Measurements from ENCODE around the gene ZNF75A.
A peak's percentile ranks its signal among the peaks of the same experiment; 100 is the strongest.
"Not testable (repeated sequence)": the region's sequence is repeated elsewhere in the genome, so short reads cannot be mapped to it uniquely, and the experiment has no call there.

The ZNF75A gene

DNA sequence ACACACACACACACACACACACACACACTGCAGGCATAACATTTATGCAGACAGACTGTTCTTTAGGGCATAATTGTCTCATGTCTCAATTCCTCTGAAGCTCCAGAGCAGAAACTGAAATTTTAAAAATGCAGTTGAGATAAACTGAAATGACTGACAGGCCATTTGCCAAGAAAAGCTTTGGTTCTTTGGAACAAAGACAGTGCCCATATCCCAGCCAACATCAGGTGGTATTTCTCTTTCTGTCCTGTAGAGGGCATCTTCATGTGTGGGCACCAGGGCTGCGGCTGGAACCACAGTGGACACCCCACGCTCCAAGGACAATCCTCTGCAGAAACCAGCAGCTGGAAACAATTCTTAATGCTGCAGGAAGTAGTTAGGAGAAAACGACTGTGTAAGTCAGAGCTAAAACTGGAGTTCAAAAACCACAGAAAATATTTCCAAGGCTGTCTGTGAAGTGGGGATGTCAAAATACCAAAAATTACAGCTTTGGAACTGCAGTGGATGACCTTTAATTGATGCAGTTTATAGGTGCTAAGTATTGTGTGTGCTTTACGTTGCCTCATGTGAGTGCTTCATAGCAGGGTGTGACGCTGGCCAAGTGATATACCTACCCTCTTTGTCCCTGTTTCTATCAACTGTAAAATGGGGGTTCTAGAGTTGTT lies 38.3 kb upstream of the ZNF75A start:
- Histone ChIP-seq H3K27ac (ENCODE audit: low read length) (no peak overlapping the region), H3K27me3 (replicated peaks; ENCODE audit: insufficient read depth, low read length) (no peaks in the 10 kb centered on the region), H3F3A (ENCODE audit: insufficient read depth, low read length) (peaks cover 10% of the 10 kb centered on the region), H3K36me3 (replicated peaks; ENCODE audit: insufficient read depth, low read length) (no peaks in the 10 kb centered on the region), H3K9me2 (replicated peaks; ENCODE audit: insufficient read depth, low read length) (no peaks in the 10 kb centered on the region), H2AFZ (ENCODE audit: low read length) (no peak overlapping the region), H3K4me1 (ENCODE audit: low read length) (0 out of 2 replicates have a peak, but pooled peaks cover 3% of the 10 kb centered on the region), H4K20me1 (ENCODE audit: insufficient read depth, low read length) (no peaks in the 10 kb centered on the region), H3K9ac (ENCODE audit: low read length) (no peak overlapping the region), H3K79me2 (ENCODE audit: low read length) (no peaks in the 10 kb centered on the region), H3K9me3 (replicated peaks; ENCODE audit: insufficient read depth, low read length) (no peaks in the 10 kb centered on the region), H3K4me2 (ENCODE audit: low read depth, low read length) (no peak overlapping the region), H3K4me3 (ENCODE audit: low read length) (no peak overlapping the region)
- DNase-seq, result no peak
- TF ChIP-seq EZH2phosphoT487 (IDR thresholded peaks at IDR 0.05; ENCODE audit: low read length), result no peak
- TF ChIP-seq, protein P1, sequence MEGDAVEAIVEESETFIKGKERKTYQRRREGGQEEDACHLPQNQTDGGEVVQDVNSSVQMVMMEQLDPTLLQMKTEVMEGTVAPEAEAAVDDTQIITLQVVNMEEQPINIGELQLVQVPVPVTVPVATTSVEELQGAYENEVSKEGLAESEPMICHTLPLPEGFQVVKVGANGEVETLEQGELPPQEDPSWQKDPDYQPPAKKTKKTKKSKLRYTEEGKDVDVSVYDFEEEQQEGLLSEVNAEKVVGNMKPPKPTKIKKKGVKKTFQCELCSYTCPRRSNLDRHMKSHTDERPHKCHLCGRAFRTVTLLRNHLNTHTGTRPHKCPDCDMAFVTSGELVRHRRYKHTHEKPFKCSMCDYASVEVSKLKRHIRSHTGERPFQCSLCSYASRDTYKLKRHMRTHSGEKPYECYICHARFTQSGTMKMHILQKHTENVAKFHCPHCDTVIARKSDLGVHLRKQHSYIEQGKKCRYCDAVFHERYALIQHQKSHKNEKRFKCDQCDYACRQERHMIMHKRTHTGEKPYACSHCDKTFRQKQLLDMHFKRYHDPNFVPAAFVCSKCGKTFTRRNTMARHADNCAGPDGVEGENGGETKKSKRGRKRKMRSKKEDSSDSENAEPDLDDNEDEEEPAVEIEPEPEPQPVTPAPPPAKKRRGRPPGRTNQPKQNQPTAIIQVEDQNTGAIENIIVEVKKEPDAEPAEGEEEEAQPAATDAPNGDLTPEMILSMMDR (IDR thresholded peaks at IDR 0.05; ENCODE audit: low read length), result peak; percentile 31
- TF ChIP-seq EZH2 (optimal IDR thresholded peaks at IDR 0.05; ENCODE audit: low read depth, low read length), result no peak

DNA sequence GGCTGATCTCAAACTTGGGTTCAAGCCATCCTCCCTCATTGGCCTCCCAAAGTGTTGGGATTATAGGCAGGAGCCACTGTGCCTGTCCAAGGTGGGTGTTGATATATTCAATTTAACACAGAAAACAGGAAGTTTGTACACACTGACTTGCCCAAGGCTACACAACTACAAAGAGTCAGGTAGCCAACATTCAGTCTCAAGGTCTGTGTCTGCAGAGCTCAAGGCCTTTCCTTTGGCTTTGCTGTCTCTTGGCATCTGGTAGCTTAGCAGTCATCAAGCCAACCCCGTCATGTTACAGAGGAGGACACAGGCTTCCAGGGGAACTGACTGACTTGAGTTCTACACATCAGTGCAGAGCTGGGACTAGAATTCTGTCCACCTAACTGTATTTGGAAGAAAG lies 37.0 kb upstream of the ZNF75A start:
- Histone ChIP-seq H3K9me2 (replicated peaks; ENCODE audit: insufficient read depth, low read length) (no peaks in the 10 kb centered on the region), H3K36me3 (replicated peaks; ENCODE audit: insufficient read depth, low read length) (no peaks in the 10 kb centered on the region), H3K27ac (ENCODE audit: low read length) (no peak overlapping the region), H3K9ac (ENCODE audit: low read length) (no peak overlapping the region), H3K4me1 (ENCODE audit: low read length) (0 out of 2 replicates have a peak, but pooled peaks cover 3% of the 10 kb centered on the region), H3K4me3 (ENCODE audit: low read length) (no peak overlapping the region), H3K9me3 (replicated peaks; ENCODE audit: insufficient read depth, low read length) (no peaks in the 10 kb centered on the region), H3F3A (ENCODE audit: insufficient read depth, low read length) (peaks cover 7% of the 10 kb centered on the region; the same call in 1 of the 2 replicates), H4K20me1 (ENCODE audit: insufficient read depth, low read length) (no peaks in the 10 kb centered on the region), H3K4me2 (ENCODE audit: low read depth, low read length) (no peak overlapping the region), H3K79me2 (ENCODE audit: low read length) (no peaks in the 10 kb centered on the region), H2AFZ (ENCODE audit: low read length) (no peak overlapping the region), H3K27me3 (replicated peaks; ENCODE audit: insufficient read depth, low read length) (no peaks in the 10 kb centered on the region)
- no peak for DNase-seq
- TF ChIP-seq EZH2phosphoT487 (IDR thresholded peaks at IDR 0.05; ENCODE audit: low read length), result no peak
- no peak for TF ChIP-seq EZH2 (optimal IDR thresholded peaks at IDR 0.05; ENCODE audit: low read depth, low read length)
- TF ChIP-seq, protein P1 (IDR thresholded peaks at IDR 0.05; ENCODE audit: low read length), result no peak

DNA sequence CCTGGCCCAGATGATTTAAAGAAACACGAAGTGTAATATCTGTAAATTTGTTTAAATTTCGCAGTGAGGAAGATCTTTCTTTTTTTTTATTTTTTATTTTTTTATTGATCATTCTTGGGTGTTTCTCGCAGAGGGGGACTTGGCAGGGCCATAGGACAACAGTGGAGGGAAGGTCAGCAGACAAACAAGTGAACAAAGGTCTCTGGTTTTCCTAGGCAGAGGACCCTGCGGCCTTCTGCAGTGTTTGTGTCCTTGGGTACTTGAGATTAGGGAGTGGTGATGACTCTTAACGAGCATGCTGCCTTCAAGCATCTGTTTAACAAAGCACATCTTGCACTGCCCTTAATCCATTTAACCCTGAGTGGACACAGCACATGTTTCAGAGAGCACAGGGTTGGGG lies 34.6 kb upstream of the ZNF75A start:
- not testable (repeated sequence) for H4K20me1 ChIP-seq (ENCODE audit: insufficient read depth, low read length); H3F3A ChIP-seq (ENCODE audit: insufficient read depth, low read length); DNase-seq; H3K27me3 ChIP-seq (replicated peaks; ENCODE audit: insufficient read depth, low read length); H3K9me3 ChIP-seq (replicated peaks; ENCODE audit: insufficient read depth, low read length); H2AFZ ChIP-seq (ENCODE audit: low read length); H3K4me1 ChIP-seq (ENCODE audit: low read length); H3K9me2 ChIP-seq (replicated peaks; ENCODE audit: insufficient read depth, low read length); H3K9ac ChIP-seq (ENCODE audit: low read length); H3K79me2 ChIP-seq (ENCODE audit: low read length); H3K27ac ChIP-seq (ENCODE audit: low read length); H3K4me2 ChIP-seq (ENCODE audit: low read depth, low read length); H3K4me3 ChIP-seq (ENCODE audit: low read length); H3K36me3 ChIP-seq (replicated peaks; ENCODE audit: insufficient read depth, low read length)

DNA sequence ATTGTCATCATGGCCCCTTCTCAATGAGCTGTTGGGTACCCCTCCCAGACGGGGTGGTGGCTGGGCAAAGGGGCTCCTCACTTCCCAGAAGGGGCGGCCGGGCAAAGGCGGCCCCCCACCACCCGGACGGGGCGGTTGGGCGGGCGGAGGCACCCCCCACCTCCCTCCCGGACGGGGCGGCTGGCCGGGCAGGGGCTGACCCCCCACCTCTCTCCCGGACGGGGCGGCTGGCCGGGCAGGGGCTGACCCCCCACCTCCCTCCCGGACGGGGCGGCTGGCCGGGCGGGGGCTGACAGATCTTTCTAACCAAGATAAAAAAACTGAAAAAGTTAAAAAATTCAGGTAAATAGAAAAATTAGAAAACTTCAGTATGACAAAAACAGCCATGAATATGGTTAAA lies 34.0 kb upstream of the ZNF75A start:
- not testable (repeated sequence) for H2AFZ ChIP-seq (ENCODE audit: low read length); H3K27ac ChIP-seq (ENCODE audit: low read length); H3K9me2 ChIP-seq (replicated peaks; ENCODE audit: insufficient read depth, low read length); H3K9ac ChIP-seq (ENCODE audit: low read length); H3F3A ChIP-seq (ENCODE audit: insufficient read depth, low read length); H3K4me3 ChIP-seq (ENCODE audit: low read length); H3K36me3 ChIP-seq (replicated peaks; ENCODE audit: insufficient read depth, low read length); H3K27me3 ChIP-seq (replicated peaks; ENCODE audit: insufficient read depth, low read length); H4K20me1 ChIP-seq (ENCODE audit: insufficient read depth, low read length); H3K4me1 ChIP-seq (ENCODE audit: low read length); DNase-seq; H3K79me2 ChIP-seq (ENCODE audit: low read length); H3K4me2 ChIP-seq (ENCODE audit: low read depth, low read length); H3K9me3 ChIP-seq (replicated peaks; ENCODE audit: insufficient read depth, low read length)
